Neuron (in vitro differentiated cells): Measurements from ENCODE around the gene CREBBP.

Source experiments
- H2AFZ ChIP-seq: one replicate; pipeline ENCODE4 v1.6.1; 2013; ENCODE audit warnings: low read depth, mild to moderate bottlenecking, inconsistent platforms, low read length, moderate library complexity
- H3K27me3 ChIP-seq: one replicate; pipeline ENCODE4 v1.6.1; 2013; ENCODE audit warnings: low read length; ENCODE audit not compliant: insufficient read depth
- H3K36me3 ChIP-seq: one replicate; pipeline ENCODE4 v1.6.1; 2013; ENCODE audit warnings: low read length; ENCODE audit not compliant: insufficient read depth
- H3K4me1 ChIP-seq: one replicate; pipeline ENCODE4 v1.6.1; 2013; ENCODE audit warnings: low read length; ENCODE audit not compliant: insufficient read depth
- H3K4me3 ChIP-seq: 2 replicates; pipeline ENCODE4 v1.5.1; 2013; ENCODE audit warnings: mild to moderate bottlenecking, low read length, moderate library complexity
- H3K9me3 ChIP-seq: one replicate; pipeline ENCODE4 v1.6.1; 2013; ENCODE audit warnings: low read length

The CREBBP gene

GRCh38 chr16:3694051-3694450, 186.5 kb downstream of the CREBBP start:
- peaks cover 12% of the 10 kb centered on the region for H3K36me3 ChIP-seq

GRCh38 chr16:3691761-3692160, 188.8 kb downstream of the CREBBP start:
- H2AFZ ChIP-seq: no peak overlapping the region
- no peaks in the 10 kb centered on the region for H3K9me3 ChIP-seq
- H3K4me3 ChIP-seq: no peak overlapping the region
- no peaks in the 10 kb centered on the region for H3K27me3 ChIP-seq
- H3K36me3 ChIP-seq: peaks cover 34% of the 10 kb centered on the region
- no peaks in the 10 kb centered on the region for H3K4me1 ChIP-seq

More at GRCh38 chr16:3694051-3694450, 186.5 kb downstream of the CREBBP start:
- Histone ChIP-seq H3K4me3 (no peak overlapping the region), H3K27me3 (no peaks in the 10 kb centered on the region), H3K9me3 (no peaks in the 10 kb centered on the region), H3K4me1 (no peaks in the 10 kb centered on the region), H2AFZ (no peak overlapping the region)

GRCh38 chr16:3690980-3691720, 189.4 kb downstream of the CREBBP start:
- Histone ChIP-seq H3K27me3 (no peaks in the 10 kb centered on the region), H2AFZ (no peak overlapping the region), H3K9me3 (no peaks in the 10 kb centered on the region), H3K4me3 (no peak overlapping the region), H3K4me1 (no peaks in the 10 kb centered on the region), H3K36me3 (peaks cover 40% of the 10 kb centered on the region)

- H2AFZ ChIP-seq: no peak overlapping the region
- no peaks in the 10 kb centered on the region for H3K9me3 ChIP-seq
- no peaks in the 10 kb centered on the region for H3K4me1 ChIP-seq
- H3K36me3 ChIP-seq: peaks cover 46% of the 10 kb centered on the region
- H3K27me3 ChIP-seq: no peaks in the 10 kb centered on the region
- no peak overlapping the region for H3K4me3 ChIP-seq
Measured at GRCh38 chr16:3690470-3690928, 190.0 kb downstream of the CREBBP start.

- H3K27me3 ChIP-seq: no peaks in the 10 kb centered on the region
- H3K4me3 ChIP-seq: no peak overlapping the region
- peaks cover 49% of the 10 kb centered on the region for H3K36me3 ChIP-seq
- no peak overlapping the region for H2AFZ ChIP-seq
- H3K9me3 ChIP-seq: no peaks in the 10 kb centered on the region
- H3K4me1 ChIP-seq: no peaks in the 10 kb centered on the region
Measured at GRCh38 chr16:3689731-3690130, 190.8 kb downstream of the CREBBP start.

- Histone ChIP-seq H3K4me3 (no peak overlapping the region), H3K36me3 (peaks cover 60% of the 10 kb centered on the region), H3K4me1 (no peaks in the 10 kb centered on the region), H3K27me3 (no peaks in the 10 kb centered on the region), H2AFZ (no peak overlapping the region), H3K9me3 (peaks cover under 1% of the 10 kb centered on the region)
Measured at GRCh38 chr16:3687792-3688191, 192.7 kb downstream of the CREBBP start.

- no peaks in the 10 kb centered on the region for H3K4me1 ChIP-seq
- peaks cover 68% of the 10 kb centered on the region for H3K36me3 ChIP-seq
- no peaks in the 10 kb centered on the region for H3K27me3 ChIP-seq
Measured at GRCh38 chr16:3687021-3687420, 193.5 kb downstream of the CREBBP start.

GRCh38 chr16:3681206-3681605, 199.3 kb downstream of the CREBBP start:
- Histone ChIP-seq H3K4me3 (no peak overlapping the region), H3K4me1 (no peaks in the 10 kb centered on the region), H3K9me3 (peaks cover 6% of the 10 kb centered on the region), H3K27me3 (no peaks in the 10 kb centered on the region), H3K36me3 (peaks cover 81% of the 10 kb centered on the region), H2AFZ (no peak overlapping the region)

More at GRCh38 chr16:3687021-3687420, 193.5 kb downstream of the CREBBP start:
- H3K9me3 ChIP-seq: peaks cover 3% of the 10 kb centered on the region
- H2AFZ ChIP-seq: no peak overlapping the region
- no peak overlapping the region for H3K4me3 ChIP-seq

- Histone ChIP-seq H3K4me1 (no peaks in the 10 kb centered on the region), H2AFZ (no peak overlapping the region), H3K36me3 (peaks cover 85% of the 10 kb centered on the region), H3K9me3 (peaks cover 6% of the 10 kb centered on the region), H3K27me3 (no peaks in the 10 kb centered on the region), H3K4me3 (no peak overlapping the region)
Measured at GRCh38 chr16:3677994-3678393, 202.5 kb downstream of the CREBBP start.

- Histone ChIP-seq H3K27me3 (no peaks in the 10 kb centered on the region), H3K36me3 (peaks cover 85% of the 10 kb centered on the region), H3K4me1 (no peaks in the 10 kb centered on the region), H3K4me3 (no peak overlapping the region), H3K9me3 (no peaks in the 10 kb centered on the region), H2AFZ (no peak overlapping the region)
Measured at GRCh38 chr16:3675601-3676130, 204.8 kb downstream of the CREBBP start.
